T-cell (primary cell): ENCODE data around the gene DMKN. TPM values are rescaled to one million over a fixed set of nuclear protein-coding genes. Genes with fewer than 3 reads are reported as not detected.

ENCODE experiments used
- ATAC-seq, 4 experiments: fragments of 200-7000 bp in 3 of 4; fragments of 150-1000 bp in 1 of 4; cut with Tn5 transposase; replicated peaks in 1 of 4; 1 replicate in 3 of 4; 2 replicates in 1 of 4; pipeline ENCODE4 v1.10.0; 2021; ENCODE audit warnings: moderate library complexity in 3 of 4, mild to moderate bottlenecking in 2 of 4, moderate number of reproducible peaks in 1 of 4
- CTCF ChIA-PET, 2 donors: fragments of 300-600 bp; sonication (Branson Sonifier 250); formaldehyde crosslinking; loops; one replicate each; lab custom pipeline; 2022; ENCODE audit warnings: antibody characterized with exemption in 2 of 2; lab: Charles Lee
- POLR2A ChIA-PET, 2 donors: fragments of 300-600 bp; sonication (Branson Sonifier 250); formaldehyde crosslinking; loops; one replicate each; lab custom pipeline; 2022; ENCODE audit warnings: antibody characterized with exemption in 2 of 2; lab: Charles Lee
- DNase-seq, 35 experiments: peaks; one replicate each; pipeline versions ENCODE4 v3.0.0 to v3.0.0-alpha.2; 2013 to 2023
- H3K27ac ChIP-seq: one replicate; pipeline ENCODE4 v1.5.1; 2013; ENCODE audit warnings: low read length
- H3K27me3 ChIP-seq, 2 experiments: replicated peaks in 1 of 2; 1 replicate in 1 of 2; 2 replicates in 1 of 2; pipeline versions ENCODE4 v1.6.1 to v1.7.0; 2013; ENCODE audit warnings: low read length in 1 of 2, mixed read lengths in 1 of 2; ENCODE audit not compliant: control insufficient read depth in 2 of 2, insufficient read depth in 2 of 2; ENCODE audit errors: extremely low read depth in 1 of 2
- H3K36me3 ChIP-seq, 2 donors: 1 replicate in 1 of 2; 2 replicates in 1 of 2; pipeline versions ENCODE4 v1.6.1 to v1.7.0; 2013; ENCODE audit warnings: low read length in 1 of 2; ENCODE audit not compliant: control insufficient read depth in 2 of 2, insufficient read depth in 1 of 2; ENCODE audit errors: extremely low read depth in 1 of 2
- H3K4me1 ChIP-seq, 2 experiments: 1 replicate in 1 of 2; 2 replicates in 1 of 2; pipeline versions ENCODE4 v1.6.1 to v1.7.0; 2013; ENCODE audit warnings: low read length in 2 of 2, mixed read lengths in 1 of 2; ENCODE audit not compliant: insufficient read depth in 2 of 2, control insufficient read depth in 1 of 2; ENCODE audit errors: extremely low read depth in 1 of 2
- H3K4me3 ChIP-seq, 2 donors: 1 replicate in 1 of 2; 2 replicates in 1 of 2; pipeline versions ENCODE4 v1.5.1 to v1.7.0; 2013; ENCODE audit warnings: mild to moderate bottlenecking in 2 of 2, low read length in 1 of 2, moderate library complexity in 1 of 2; ENCODE audit not compliant: control insufficient read depth in 1 of 2; ENCODE audit errors: extremely low read depth in 1 of 2
- H3K9me3 ChIP-seq: 2 replicates; pipeline ENCODE4 v1.7.0; 2013
- H3K27ac Mint-ChIP-seq, 2 donors: one replicate each; pipeline ENCODE4 v1.8.0; 2020 to 2021; ENCODE audit warnings: mild to moderate bottlenecking in 2 of 2, mixed read lengths in 2 of 2
- H3K27me3 Mint-ChIP-seq, 2 donors: one replicate each; pipeline ENCODE4 v1.8.0; 2021 to 2022; ENCODE audit warnings: mixed read lengths in 2 of 2
- H3K36me3 Mint-ChIP-seq: one replicate; pipeline ENCODE4 v1.8.0; 2021; ENCODE audit warnings: mixed read lengths
- H3K4me1 Mint-ChIP-seq, 3 donors: one replicate each; pipeline ENCODE4 v1.8.0; 2020 to 2022; ENCODE audit warnings: mixed read lengths in 3 of 3, mild to moderate bottlenecking in 1 of 3
- H3K4me3 Mint-ChIP-seq, 3 donors: one replicate each; pipeline ENCODE4 v1.8.0; 2020 to 2022; ENCODE audit warnings: mild to moderate bottlenecking in 3 of 3, mixed read lengths in 3 of 3, moderate library complexity in 3 of 3
- H3K9me3 Mint-ChIP-seq, 3 donors: one replicate each; pipeline ENCODE4 v1.8.0; 2020 to 2022; ENCODE audit warnings: mixed read lengths in 3 of 3
- WGBS: methylation state at CpG from one replicate; pipeline ENCODE4 v1.1.5; 2013; ENCODE audit warnings: missing lambda C conversion rate; ENCODE audit not compliant: insufficient coverage; 5-methylcytosine and 5-hydroxymethylcytosine counted together
- total RNA-seq, 35 experiments: library from RNA in 6 of 35; stranded (reverse) in 6 of 35; fragments of 120-200 nt in 1 of 35; gene quantifications; one replicate each; pipeline versions ENCODE4 v1.2.1 to v1.2.4 and lab custom pipeline; 2013 to 2026

Gene DMKN
- total RNA-seq, 5 donors from 2014 or later (not counting 1 experiment from before 2014, with no cell fraction given): 1.8 to 2.3 (median 2.1) TPM; not detected in 1

- H3K27me3 ChIP-seq: peaks cover 2 to 52% of the 10 kb centered on the region in 2 experiments
- no peak for ATAC-seq
These were observed 420 bp downstream of the DMKN start for GRCh38 chr19:35512831-35513627.

GRCh38 chr19:35511337-35511736 is 2.1 kb downstream of the DMKN start:
- Histone ChIP-seq H3K4me3 (no peak overlapping the region), H3K4me1 (peaks cover 0 to 22% of the 10 kb centered on the region in 2 experiments), H3K27me3 (peaks cover 2 to 61% of the 10 kb centered on the region in 2 experiments), H3K27ac (no peak overlapping the region), H3K36me3 (no peaks in the 10 kb centered on the region), H3K9me3 (no peaks in the 10 kb centered on the region)
- H3K4me3 Mint-ChIP-seq: no peak overlapping the region
- DNase-seq (no peak), ATAC-seq (no peak)
- H3K9me3 Mint-ChIP-seq: no peaks in the 10 kb centered on the region
- no peaks in the 10 kb centered on the region for H3K36me3 Mint-ChIP-seq
- POLR2A ChIA-PET: no interaction called here
- WGBS: 79% methylated on average over 4 of the region's 7 CpGs
- peaks cover 31 to 50% of the 10 kb centered on the region in 2 donors for H3K27me3 Mint-ChIP-seq
- CTCF ChIA-PET: interaction anchor here in 1 of 2 donors (0.6 kb wide), 2 partner anchors 70 to 430 kb away, joined by 5 to 6 read pairs; no protein-coding TSS in a partner anchor
- peaks cover 15 to 20% (median 17%) of the 10 kb centered on the region in 3 donors for H3K4me1 Mint-ChIP-seq
- no peak overlapping the region for H3K27ac Mint-ChIP-seq

More at GRCh38 chr19:35512831-35513627, 420 bp downstream of the DMKN start:
- ChIA-PET POLR2A (no interaction called here), CTCF (interaction anchor here in 1 of 2 donors (0.9 kb wide), 1 partner anchor 18 kb away, joined by 3 read pairs; no protein-coding TSS in a partner anchor)
- Mint-ChIP-seq H3K27ac (no peak overlapping the region), H3K4me3 (no peak overlapping the region), H3K36me3 (no peaks in the 10 kb centered on the region), H3K27me3 (peaks cover 24 to 40% of the 10 kb centered on the region in 2 donors), H3K9me3 (no peaks in the 10 kb centered on the region), H3K4me1 (peaks cover 15 to 20% (median 17%) of the 10 kb centered on the region in 3 donors)
- no peak overlapping the region for H3K4me3 ChIP-seq
- DNase-seq: no peak
- H3K36me3 ChIP-seq: no peaks in the 10 kb centered on the region
- WGBS: 86% methylated on average over 11 of the region's 15 CpGs
- H3K4me1 ChIP-seq: peaks cover 0 to 22% of the 10 kb centered on the region in 2 experiments
- no peak overlapping the region for H3K27ac ChIP-seq
- no peaks in the 10 kb centered on the region for H3K9me3 ChIP-seq

DNA sequence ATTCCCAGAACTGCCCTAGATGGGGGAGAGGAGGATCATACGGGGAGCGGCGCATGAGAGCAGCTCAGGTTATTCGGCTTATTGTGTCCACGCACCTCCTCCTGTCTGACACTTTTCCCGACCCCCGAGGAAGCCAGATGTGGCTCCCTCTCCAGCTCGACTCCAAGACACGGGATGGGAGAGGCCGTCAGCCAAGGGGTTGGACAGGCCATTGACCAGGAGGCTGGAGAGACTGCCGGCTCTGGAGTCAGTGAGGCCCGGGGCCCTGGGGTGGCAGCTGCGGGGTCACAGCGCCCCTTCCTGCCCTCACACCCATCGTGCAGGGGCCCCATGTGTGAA is 2.9 kb downstream of the DMKN start:
- Histone ChIP-seq H3K27ac (no peak overlapping the region), H3K4me3 (peak overlapping the region in 1 of 2 donors; percentile 53), H3K9me3 (no peaks in the 10 kb centered on the region), H3K4me1 (peaks cover 0 to 22% of the 10 kb centered on the region in 2 experiments), H3K27me3 (peaks cover 2 to 64% of the 10 kb centered on the region in 2 experiments), H3K36me3 (no peaks in the 10 kb centered on the region)
- Mint-ChIP-seq H3K36me3 (no peaks in the 10 kb centered on the region), H3K9me3 (no peaks in the 10 kb centered on the region), H3K27me3 (peaks cover 30 to 52% of the 10 kb centered on the region in 2 donors), H3K4me3 (peak overlapping the region in 1 of 3 donors; percentile 73), H3K27ac (no peak overlapping the region), H3K4me1 (peaks cover 15 to 20% (median 17%) of the 10 kb centered on the region in 3 donors)
- CTCF ChIA-PET: interaction anchor here (0.6 to 0.8 kb wide), 4 partner anchors 15 to 429 kb away, joined by 4 to 8 read pairs (median 4); no protein-coding TSS in a partner anchor
- POLR2A ChIA-PET: interaction anchor here in 1 of 2 donors (0.5 kb wide), 1 partner anchor 20 kb away, joined by 3 read pairs; no protein-coding TSS in a partner anchor
- WGBS: 21% methylated on average over 11 of the region's 15 CpGs
- DNase-seq (no peak), ATAC-seq (peak in 1 of 4 experiments; percentile 8)

DNA sequence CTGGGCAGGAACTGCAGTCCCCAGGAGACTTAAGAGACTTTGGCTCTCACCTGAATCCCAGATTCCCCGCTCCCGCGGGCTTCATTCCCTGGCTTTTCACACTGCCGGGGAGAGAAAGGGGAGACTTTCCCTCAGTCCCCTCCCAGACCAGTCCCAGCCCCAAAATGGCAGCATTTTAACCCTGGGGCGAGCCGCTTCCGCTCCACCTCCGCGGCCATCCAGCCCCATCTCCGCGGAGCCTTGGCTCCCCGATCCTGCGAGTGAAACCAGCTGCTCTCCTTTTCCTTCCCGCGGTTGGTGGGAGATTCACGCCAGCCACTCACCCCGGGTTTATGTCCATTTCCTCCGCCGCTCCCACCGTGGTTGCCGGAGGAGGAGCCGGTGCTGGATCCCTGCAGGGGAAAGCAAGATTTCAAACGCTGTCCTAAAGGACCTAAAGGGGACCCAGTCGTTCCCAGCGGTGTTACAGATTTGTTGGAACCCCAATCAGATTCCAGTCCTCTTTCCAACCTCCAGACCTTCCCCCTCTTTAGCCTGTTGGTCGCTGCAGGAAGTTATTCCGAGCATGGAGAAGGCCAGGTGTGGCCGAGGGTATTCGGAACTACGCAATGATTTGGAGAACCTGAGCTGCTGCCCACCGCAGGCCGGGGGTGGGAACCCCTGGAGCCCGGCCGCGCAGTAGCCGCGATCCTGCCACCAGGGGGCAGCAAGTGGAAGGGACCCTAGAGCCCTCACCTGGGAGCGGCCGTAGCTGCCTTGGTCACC is 3.4 kb downstream of the DMKN start:
- POLR2A ChIA-PET: no interaction called here
- H3K27ac ChIP-seq: peak overlapping the region; percentile 55
- Mint-ChIP-seq H3K4me1 (peaks cover 15 to 20% (median 17%) of the 10 kb centered on the region in 3 donors), H3K9me3 (no peaks in the 10 kb centered on the region), H3K4me3 (peak overlapping the region; percentile 67 to 73 (median 69)), H3K27me3 (peaks cover 32 to 55% of the 10 kb centered on the region in 2 donors), H3K36me3 (no peaks in the 10 kb centered on the region), H3K27ac (peak overlapping the region in 1 of 2 donors; percentile 44)
- H3K36me3 ChIP-seq: no peaks in the 10 kb centered on the region
- peak; percentile 15 to 82 (median 60) for DNase-seq
- peaks cover 0 to 22% of the 10 kb centered on the region in 2 experiments for H3K4me1 ChIP-seq
- no peaks in the 10 kb centered on the region for H3K9me3 ChIP-seq
- peak; percentile 76 to 79 (median 76) for ATAC-seq
- H3K4me3 ChIP-seq: peak overlapping the region; percentile 35 to 53
- peaks cover 2 to 65% of the 10 kb centered on the region in 2 experiments for H3K27me3 ChIP-seq
- WGBS: under 1% methylated on average over 26 of the region's 39 CpGs
- CTCF ChIA-PET: interaction anchor here (0.6 to 0.8 kb wide), 3 partner anchors 15 to 97 kb away, joined by 4 to 8 read pairs (median 4); no protein-coding TSS in a partner anchor

DNA sequence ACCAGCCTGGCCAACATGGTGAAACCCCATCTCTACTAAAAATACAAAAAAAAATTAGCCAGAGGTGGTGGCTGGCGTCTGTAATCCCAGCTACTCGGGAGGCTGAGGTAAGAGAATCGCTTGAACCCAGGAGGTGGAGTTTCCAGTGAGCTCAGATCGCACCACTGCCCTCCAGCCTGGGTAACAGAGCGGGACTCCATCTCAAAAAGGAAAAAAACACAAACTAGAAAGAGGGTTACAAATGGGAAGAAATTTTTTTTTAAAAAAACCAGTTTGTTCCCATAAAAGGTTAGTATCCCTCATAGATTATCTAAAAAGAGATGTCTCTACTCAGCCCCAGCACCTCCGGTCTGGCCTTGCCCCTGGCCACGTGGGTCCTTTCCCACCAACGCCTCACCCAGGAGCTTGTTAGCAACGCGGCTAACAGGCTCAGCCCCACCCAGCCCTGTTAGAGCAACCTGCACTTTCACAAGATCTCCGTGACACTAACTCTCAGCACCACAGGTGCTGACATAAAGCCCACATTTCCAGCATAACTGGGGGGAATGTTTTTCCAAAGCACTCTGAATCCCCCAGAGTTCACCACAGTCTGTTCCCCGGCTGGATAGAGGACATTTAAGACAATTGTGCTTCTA is 4.3 kb downstream of the DMKN start:
- ATAC-seq (peak; percentile 68 to 83 (median 77)), DNase-seq (peak in 31 of 35 experiments; percentile 14 to 63 (median 37))
- POLR2A ChIA-PET: interaction anchor here in 1 of 2 donors (0.6 kb wide), 1 partner anchor 123 kb away, joined by 4 read pairs; no protein-coding TSS in a partner anchor
- no peaks in the 10 kb centered on the region for H3K36me3 ChIP-seq
- peaks cover 2 to 61% of the 10 kb centered on the region in 2 experiments for H3K27me3 ChIP-seq
- H3K4me3 ChIP-seq: peak overlapping the region in 1 of 2 donors; percentile 53
- no peaks in the 10 kb centered on the region for H3K36me3 Mint-ChIP-seq
- no peaks in the 10 kb centered on the region for H3K9me3 ChIP-seq
- peaks cover 29 to 56% of the 10 kb centered on the region in 2 donors for H3K27me3 Mint-ChIP-seq
- 12% methylated on average over 5 of the region's 12 CpGs for WGBS
- H3K27ac Mint-ChIP-seq: peak overlapping the region; percentile 55 to 68
- H3K4me1 ChIP-seq: peaks cover 0 to 22% of the 10 kb centered on the region in 2 experiments
- peaks cover 15 to 20% (median 17%) of the 10 kb centered on the region in 3 donors for H3K4me1 Mint-ChIP-seq
- CTCF ChIA-PET: no interaction called here
- peak overlapping the region; percentile 55 for H3K27ac ChIP-seq
- no peaks in the 10 kb centered on the region for H3K9me3 Mint-ChIP-seq
- H3K4me3 Mint-ChIP-seq: peak overlapping the region; percentile 67 to 73 (median 69)
